ENCODE measurements around the gene DRAP1. TPM values are rescaled to one million over a fixed set of nuclear protein-coding genes. Genes with fewer than 3 reads are reported as not detected.

The DRAP1 gene
- total and polyA plus RNA-seq, 3 experiments from 2014 or later = 94.6 to 115 (median 103) TPM

DNA sequence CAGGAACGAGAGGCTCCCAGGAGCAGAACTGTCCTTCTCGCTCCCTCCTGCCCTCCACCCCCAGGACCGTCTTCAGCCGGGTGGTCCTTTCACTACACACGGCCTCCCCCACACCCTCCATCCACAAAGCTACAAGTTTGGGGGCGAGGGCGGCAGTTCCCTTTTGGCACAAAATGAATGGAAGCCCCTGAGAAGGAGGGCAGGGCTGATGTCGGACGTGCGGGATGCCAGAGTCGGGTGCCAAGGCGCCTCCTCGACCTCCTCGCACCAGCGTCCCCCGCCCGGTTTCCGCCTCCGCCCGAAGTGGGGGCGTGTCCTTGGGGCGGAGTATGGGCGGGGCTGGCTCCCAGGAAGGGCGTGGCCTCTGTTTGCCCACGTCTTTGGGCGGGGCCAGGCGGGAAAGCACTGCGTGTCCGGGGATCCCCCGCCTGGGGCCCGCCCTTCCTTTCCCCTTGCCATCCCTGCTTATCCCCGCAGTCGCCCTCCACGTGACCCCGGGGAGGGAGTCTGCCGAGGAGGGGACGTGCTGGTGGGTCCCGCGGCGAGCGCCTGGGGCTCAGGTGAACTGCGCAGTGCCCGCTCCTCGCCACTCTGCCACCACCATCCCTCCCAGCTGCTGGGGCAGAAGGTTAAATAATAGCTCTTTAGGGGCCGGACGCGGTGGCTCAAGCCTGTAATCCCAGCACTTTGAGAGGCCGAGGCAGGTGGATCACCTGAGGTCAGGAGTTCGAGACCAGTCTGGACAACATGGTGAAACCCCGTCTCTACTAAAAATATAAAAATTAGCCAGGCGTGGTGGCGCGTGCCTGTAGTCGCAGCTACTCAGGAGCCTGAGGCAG, 45.7 kb upstream of the DRAP1 start:
- DNase-seq = peak; percentile 94 to 98 (median 96)
- H3K4me3 ChIP-seq (ENCODE audit: low read length) = peak overlapping the region; percentile 82
- ChIA-PET CTCF (interaction anchor here (0.9 to 24.5 kb wide), 6 partner anchors 14 to 194 kb away, joined by 3 to 560 read pairs (median 4); partner anchors contain the start of genes AP5B1, CCDC85B, CFL1 and CTSW), POLR2A (interaction anchor here (1.0 to 2.3 kb wide), 9 partner anchors 11 to 499 kb away, joined by 3 to 13 read pairs (median 4); partner anchors contain the start of genes CCDC85B, FIBP, MUS81 and SNX32)
- Mint-ChIP-seq H3K4me1 (peaks cover 23 to 49% (median 32%) of the 10 kb centered on the region in 3 donors), H3K36me3 (no peaks in the 10 kb centered on the region), H3K4me3 (peak overlapping the region; percentile 81 to 93 (median 88)), H3K27ac (peak overlapping the region; percentile 80 to 99 (median 92)), H3K27me3 (peaks cover 0 to 3% of the 10 kb centered on the region in 2 donors), H3K9me3 (no peaks in the 10 kb centered on the region)
- no peaks in the 10 kb centered on the region for H3K36me3 ChIP-seq (ENCODE audit: insufficient read depth, low read length)
- H3K4me1 ChIP-seq (ENCODE audit: insufficient read depth, low read length) = peaks cover 28% of the 10 kb centered on the region
- peak overlapping the region; percentile 76 for H3K27ac ChIP-seq (ENCODE audit: low read depth, low read length)
- no peaks in the 10 kb centered on the region for H3K27me3 ChIP-seq (ENCODE audit: insufficient read depth, low read length, poor library complexity, severe bottlenecking)
- H3K9me3 ChIP-seq (ENCODE audit: low read length) = no peaks in the 10 kb centered on the region

DNA sequence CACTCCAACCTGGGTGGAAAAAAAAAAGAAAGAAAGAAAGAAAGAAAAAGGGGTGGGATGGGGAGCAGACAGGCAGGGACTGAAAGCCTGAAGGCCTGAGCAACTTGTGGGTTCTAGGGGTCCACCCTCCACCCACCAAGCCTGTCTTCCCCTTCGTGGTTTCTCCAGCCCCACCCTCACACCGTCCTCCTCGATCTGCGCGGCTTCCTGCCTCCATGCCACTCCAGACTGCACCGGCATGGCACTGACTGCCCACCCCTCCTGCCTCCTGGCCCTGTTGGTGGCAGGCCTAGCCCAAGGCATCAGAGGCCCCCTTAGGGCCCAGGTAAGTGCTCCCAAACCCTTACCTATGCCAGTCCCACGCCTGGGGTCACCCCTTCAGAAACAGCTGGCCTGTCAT, 39.6 kb upstream of the DRAP1 start, which contains the start of gene CTSW:
CTSW (plus strand) TSS at position 221 of the 400 bp plus-strand sequence; CDS start at position 239, 18 bp downstream.
- H3K27me3 ChIP-seq (ENCODE audit: insufficient read depth, low read length, poor library complexity, severe bottlenecking) = no peaks in the 10 kb centered on the region
- peaks cover 40% of the 10 kb centered on the region for H3K4me1 ChIP-seq (ENCODE audit: insufficient read depth, low read length)
- peak; percentile 48 to 71 (median 58) for DNase-seq
- peaks cover 40 to 53% (median 42%) of the 10 kb centered on the region in 3 donors for H3K4me1 Mint-ChIP-seq
- H3K27me3 Mint-ChIP-seq = peaks cover 0 to 3% of the 10 kb centered on the region in 2 donors
- H3K4me3 Mint-ChIP-seq = peak within 1 kb of the TSS; percentile 84 to 92 (median 89)
- no peaks in the 10 kb centered on the region for H3K9me3 ChIP-seq (ENCODE audit: low read length)
- POLR2A ChIA-PET = interaction anchor here (1.0 to 1.7 kb wide), 4 partner anchors 11 to 24 kb away, joined by 3 to 7 read pairs (median 3); partner anchors contain the start of gene CCDC85B
- H3K9me3 Mint-ChIP-seq = no peaks in the 10 kb centered on the region
- peak within 1 kb of the TSS; percentile 64 for H3K27ac ChIP-seq (ENCODE audit: low read depth, low read length)
- CTCF ChIA-PET = interaction anchor here (21.9 to 24.5 kb wide), 2 partner anchors 9 to 11 kb away, joined by 560 read pairs; partner anchors contain the start of genes CCDC85B, CFL1, CTSW and EFEMP2
- H3K36me3 ChIP-seq (ENCODE audit: insufficient read depth, low read length) = peaks cover 17% of the 10 kb centered on the region
- peaks cover 0 to 27% (median 0%) of the 10 kb centered on the region in 3 donors for H3K36me3 Mint-ChIP-seq
- peak within 1 kb of the TSS; percentile 73 for H3K4me3 ChIP-seq (ENCODE audit: low read length)
- H3K27ac Mint-ChIP-seq = peak within 1 kb of the TSS; percentile 85 to 98 (median 93)

DNA sequence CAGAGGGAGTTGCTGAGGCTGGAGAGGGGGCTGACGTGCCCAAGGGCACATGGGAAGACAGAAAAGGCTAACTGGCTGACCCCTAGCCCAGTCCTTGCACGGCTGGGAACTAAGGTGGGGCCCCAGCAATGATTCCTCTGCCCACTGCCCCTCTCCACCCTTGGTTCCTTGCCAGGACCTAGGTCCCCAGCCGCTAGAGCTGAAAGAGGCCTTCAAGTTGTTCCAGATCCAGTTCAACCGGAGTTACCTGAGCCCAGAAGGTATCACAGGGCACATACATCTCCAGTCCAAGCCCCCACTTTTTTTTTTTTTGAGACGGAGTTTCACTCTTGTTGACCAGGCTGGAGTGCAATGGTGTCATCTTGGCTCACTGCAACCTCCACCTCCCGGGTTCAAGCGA, 39.2 kb upstream of the DRAP1 start:
- Mint-ChIP-seq H3K36me3 (peaks cover 0 to 31% (median 0%) of the 10 kb centered on the region in 3 donors), H3K9me3 (no peaks in the 10 kb centered on the region), H3K27ac (peak overlapping the region; percentile 85 to 98 (median 93)), H3K4me3 (peak overlapping the region; percentile 84 to 92 (median 89)), H3K27me3 (peaks cover 0 to 3% of the 10 kb centered on the region in 2 donors), H3K4me1 (peaks cover 44 to 56% (median 46%) of the 10 kb centered on the region in 3 donors)
- DNase-seq = no peak
- CTCF ChIA-PET = interaction anchor here (21.9 to 24.5 kb wide), 2 partner anchors 8 to 11 kb away, joined by 560 read pairs; partner anchors contain the start of genes CCDC85B, CFL1, CTSW and EFEMP2
- no peaks in the 10 kb centered on the region for H3K9me3 ChIP-seq (ENCODE audit: low read length)
- no peaks in the 10 kb centered on the region for H3K27me3 ChIP-seq (ENCODE audit: insufficient read depth, low read length, poor library complexity, severe bottlenecking)
- POLR2A ChIA-PET = interaction anchor here (1.2 to 1.7 kb wide), 2 partner anchors 10 to 24 kb away, joined by 3 to 7 read pairs; partner anchors contain the start of gene CCDC85B
- H3K27ac ChIP-seq (ENCODE audit: low read depth, low read length) = peak overlapping the region; percentile 64
- H3K4me3 ChIP-seq (ENCODE audit: low read length) = peak overlapping the region; percentile 73
- H3K36me3 ChIP-seq (ENCODE audit: insufficient read depth, low read length) = peaks cover 17% of the 10 kb centered on the region
- H3K4me1 ChIP-seq (ENCODE audit: insufficient read depth, low read length) = peaks cover 44% of the 10 kb centered on the region

DNA sequence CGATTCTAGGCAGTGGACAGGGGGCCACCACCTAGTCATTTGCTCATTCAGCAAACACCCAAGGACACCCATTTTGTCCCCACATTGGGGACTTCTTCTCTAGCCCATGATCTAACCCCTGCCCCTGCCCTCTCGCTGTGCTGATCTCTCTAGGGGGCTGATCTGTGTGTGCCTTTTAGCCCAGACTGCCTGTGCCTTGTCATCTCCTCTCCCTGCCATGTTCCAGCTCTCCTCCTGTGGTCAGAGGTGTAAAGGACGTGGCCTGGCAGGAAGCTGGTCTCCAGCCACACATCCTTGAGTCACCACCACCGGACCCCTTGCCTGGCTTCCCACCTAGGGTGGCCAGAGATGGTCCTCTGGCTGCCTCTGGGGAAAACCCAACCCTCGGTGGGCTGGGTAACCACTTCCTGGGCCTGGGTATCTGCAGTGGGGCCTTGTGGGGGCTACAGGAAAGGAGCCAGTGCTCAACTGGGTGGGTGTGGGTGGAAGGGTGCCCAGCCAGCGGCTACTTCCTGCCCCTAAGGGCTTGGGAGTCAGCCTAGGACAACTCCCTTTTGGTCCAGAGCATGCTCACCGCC, 38.3 kb upstream of the DRAP1 start:
- H3K4me3 ChIP-seq (ENCODE audit: low read length) = peak overlapping the region; percentile 15
- Mint-ChIP-seq H3K4me1 (peaks cover 45 to 61% (median 49%) of the 10 kb centered on the region in 3 donors), H3K9me3 (no peaks in the 10 kb centered on the region), H3K27ac (peak overlapping the region; percentile 83 to 98 (median 93)), H3K4me3 (peak overlapping the region; percentile 84 to 92 (median 89)), H3K36me3 (peaks cover 0 to 35% (median 0%) of the 10 kb centered on the region in 3 donors), H3K27me3 (peaks cover 0 to 3% of the 10 kb centered on the region in 2 donors)
- POLR2A ChIA-PET = interaction anchor here (0.8 to 1.7 kb wide), 3 partner anchors 9 to 25 kb away, joined by 3 to 7 read pairs (median 4); partner anchors contain the start of gene CCDC85B
- CTCF ChIA-PET = interaction anchor here (21.9 to 24.5 kb wide), 2 partner anchors 7 to 12 kb away, joined by 560 read pairs; partner anchors contain the start of genes CCDC85B, CFL1, CTSW and EFEMP2
- H3K36me3 ChIP-seq (ENCODE audit: insufficient read depth, low read length) = peaks cover 17% of the 10 kb centered on the region
- H3K27me3 ChIP-seq (ENCODE audit: insufficient read depth, low read length, poor library complexity, severe bottlenecking) = no peaks in the 10 kb centered on the region
- peak overlapping the region; percentile 48 for H3K27ac ChIP-seq (ENCODE audit: low read depth, low read length)
- H3K4me1 ChIP-seq (ENCODE audit: insufficient read depth, low read length) = peaks cover 46% of the 10 kb centered on the region
- peak in 1 of 5 donors; percentile 28 for DNase-seq
- H3K9me3 ChIP-seq (ENCODE audit: low read length) = no peaks in the 10 kb centered on the region

DNA sequence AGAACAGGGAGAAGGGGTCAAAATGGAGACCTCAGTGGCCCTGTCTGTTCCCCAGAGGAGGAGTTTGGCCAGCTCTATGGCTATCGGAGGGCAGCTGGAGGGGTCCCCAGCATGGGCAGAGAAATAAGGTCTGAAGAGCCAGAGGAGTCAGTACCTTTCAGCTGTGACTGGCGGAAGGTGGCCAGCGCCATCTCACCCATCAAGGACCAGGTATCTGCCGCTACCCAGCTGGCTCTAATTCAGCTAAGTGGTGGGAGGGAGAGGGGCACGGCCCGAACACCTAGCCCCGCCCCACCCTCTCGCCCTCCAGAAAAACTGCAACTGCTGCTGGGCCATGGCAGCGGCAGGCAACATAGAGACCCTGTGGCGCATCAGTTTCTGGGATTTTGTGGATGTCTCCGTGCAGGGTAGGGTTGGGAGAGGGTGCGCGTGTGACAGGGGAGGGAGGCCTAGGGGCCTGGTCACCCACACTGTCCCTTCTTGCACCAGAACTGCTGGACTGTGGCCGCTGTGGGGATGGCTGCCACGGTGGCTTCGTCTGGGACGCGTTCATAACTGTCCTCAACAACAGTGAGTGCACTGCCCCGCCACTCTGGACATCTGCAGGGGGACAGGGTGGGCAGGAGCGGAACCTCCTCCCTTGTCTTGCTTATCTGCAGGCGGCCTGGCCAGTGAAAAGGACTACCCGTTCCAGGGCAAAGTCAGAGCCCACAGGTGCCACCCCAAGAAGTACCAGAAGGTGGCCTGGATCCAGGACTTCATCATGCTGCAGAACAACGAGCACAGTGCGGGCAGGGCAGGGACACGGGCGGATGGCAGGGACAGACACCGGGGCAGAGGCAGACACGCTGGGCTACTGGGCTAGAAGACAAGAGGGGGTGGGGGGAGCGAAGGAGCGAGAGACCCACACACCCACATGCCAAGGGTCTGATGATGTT, 36.8 kb upstream of the DRAP1 start:
- no peak overlapping the region for H3K27ac ChIP-seq (ENCODE audit: low read depth, low read length)
- H3K27me3 Mint-ChIP-seq = no peaks in the 10 kb centered on the region
- H3K4me3 Mint-ChIP-seq = peak overlapping the region in 5 of 7 donors; percentile 6 to 91 (median 57)
- ChIA-PET CTCF (interaction anchor here (0.8 to 21.9 kb wide), 4 partner anchors 8 to 50 kb away, joined by 3 to 560 read pairs (median 5); partner anchors contain the start of genes CCDC85B, CFL1, CTSW and EFEMP2), POLR2A (no interaction called here)
- H3K9me3 Mint-ChIP-seq = no peaks in the 10 kb centered on the region
- no peaks in the 10 kb centered on the region for H3K27me3 ChIP-seq (ENCODE audit: insufficient read depth, low read length, poor library complexity, severe bottlenecking)
- peaks cover 48 to 69% (median 61%) of the 10 kb centered on the region in 3 donors for H3K4me1 Mint-ChIP-seq
- no peak overlapping the region for H3K4me3 ChIP-seq (ENCODE audit: low read length)
- no peaks in the 10 kb centered on the region for H3K9me3 ChIP-seq (ENCODE audit: low read length)
- H3K36me3 Mint-ChIP-seq = peaks cover 0 to 47% (median 0%) of the 10 kb centered on the region in 3 donors
- peaks cover 17% of the 10 kb centered on the region for H3K36me3 ChIP-seq (ENCODE audit: insufficient read depth, low read length)
- no peak for DNase-seq
- peaks cover 47% of the 10 kb centered on the region for H3K4me1 ChIP-seq (ENCODE audit: insufficient read depth, low read length)
- H3K27ac Mint-ChIP-seq = peak overlapping the region in 5 of 8 donors; percentile 47 to 94 (median 85)

DNA sequence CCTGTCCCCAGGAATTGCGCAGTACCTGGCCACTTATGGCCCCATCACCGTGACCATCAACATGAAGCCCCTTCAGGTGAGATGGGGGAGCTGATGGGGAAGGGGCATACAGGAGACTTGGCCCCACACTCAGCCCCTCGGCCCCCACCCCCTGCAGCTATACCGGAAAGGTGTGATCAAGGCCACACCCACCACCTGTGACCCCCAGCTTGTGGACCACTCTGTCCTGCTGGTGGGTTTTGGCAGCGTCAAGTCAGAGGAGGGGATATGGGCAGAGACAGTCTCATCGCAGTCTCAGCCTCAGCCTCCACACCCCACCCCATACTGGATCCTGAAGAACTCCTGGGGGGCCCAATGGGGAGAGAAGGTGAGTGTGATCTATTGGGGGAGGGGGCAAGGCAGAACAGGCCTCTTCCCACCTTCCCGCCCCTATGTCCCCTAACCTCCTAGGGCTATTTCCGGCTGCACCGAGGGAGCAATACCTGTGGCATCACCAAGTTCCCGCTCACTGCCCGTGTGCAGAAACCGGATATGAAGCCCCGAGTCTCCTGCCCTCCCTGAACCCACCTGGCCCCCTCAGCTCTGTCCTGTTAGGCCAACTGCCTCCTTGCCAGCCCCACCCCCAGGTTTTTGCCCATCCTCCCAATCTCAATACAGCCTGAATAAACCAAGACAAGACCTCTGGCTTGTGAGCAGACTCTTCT, 36.0 kb upstream of the DRAP1 start:
- POLR2A ChIA-PET = interaction anchor here (2.3 kb wide), 1 partner anchor 23 kb away, joined by 14 read pairs; the partner anchor contains the start of gene MUS81
- H3K4me1 ChIP-seq (ENCODE audit: insufficient read depth, low read length) = peaks cover 51% of the 10 kb centered on the region

More for the DNA sequence above, 36.0 kb upstream of the DRAP1 start:
- CTCF ChIA-PET = interaction anchor here (0.6 to 21.9 kb wide), 11 partner anchors 14 to 244 kb away, joined by 3 to 560 read pairs (median 4); partner anchors contain the start of genes CFL1, CTSW, EFEMP2 and KAT5
- DNase-seq = no peak
- no peaks in the 10 kb centered on the region for H3K27me3 Mint-ChIP-seq
- Histone ChIP-seq H3K9me3 (ENCODE audit: low read length) (no peaks in the 10 kb centered on the region), H3K4me3 (ENCODE audit: low read length) (no peak overlapping the region), H3K36me3 (ENCODE audit: insufficient read depth, low read length) (peaks cover 17% of the 10 kb centered on the region), H3K27me3 (ENCODE audit: insufficient read depth, low read length, poor library complexity, severe bottlenecking) (no peaks in the 10 kb centered on the region), H3K27ac (ENCODE audit: low read depth, low read length) (no peak overlapping the region)
- H3K9me3 Mint-ChIP-seq = no peaks in the 10 kb centered on the region
- H3K36me3 Mint-ChIP-seq = peaks cover 0 to 49% (median 0%) of the 10 kb centered on the region in 3 donors
- H3K27ac Mint-ChIP-seq = peak overlapping the region in 3 of 8 donors; percentile 14 to 94 (median 92)
- peaks cover 49 to 72% (median 68%) of the 10 kb centered on the region in 3 donors for H3K4me1 Mint-ChIP-seq
- peak overlapping the region in 2 of 7 donors; percentile 66 to 91 for H3K4me3 Mint-ChIP-seq

Data from CD8-positive, alpha-beta memory T cell (primary cell).